KMS-11 (cell line): ENCODE data around the gene HSPA12A.

ENCODE experiments used
- H2AFZ ChIP-seq: fragments of 200-600 bp; sonication (generic); 2 replicates; pipeline ENCODE4 v1.6.1; 2016; ENCODE audit warnings: antibody characterized with exemption, mixed run types, low read depth
- H3K27ac ChIP-seq: fragments of 200-600 bp; sonication (generic); 2 replicates; pipeline ENCODE4 v1.6.1; 2016; ENCODE audit warnings: mild to moderate bottlenecking, mixed run types
- H3K27me3 ChIP-seq: fragments of 200-600 bp; sonication (generic); 2 replicates; pipeline ENCODE4 v1.6.1; 2017; ENCODE audit warnings: mild to moderate bottlenecking, low read depth, mixed run types, moderate library complexity; ENCODE audit not compliant: insufficient read depth
- H3K36me3 ChIP-seq: fragments of 200-600 bp; sonication (generic); 2 replicates; pipeline ENCODE4 v1.6.1; 2017; ENCODE audit warnings: mild to moderate bottlenecking, mixed run types; ENCODE audit not compliant: insufficient read depth
- H3K4me1 ChIP-seq: fragments of 200-600 bp; sonication (generic); 2 replicates; pipeline ENCODE4 v1.6.1; 2016; ENCODE audit warnings: mild to moderate bottlenecking, low read depth, mixed run types; ENCODE audit not compliant: poor library complexity, severe bottlenecking
- H3K4me2 ChIP-seq: fragments of 200-600 bp; sonication (generic); 2 replicates; pipeline ENCODE4 v1.7.0; 2016; ENCODE audit warnings: mild to moderate bottlenecking, mixed run types
- H3K4me3 ChIP-seq: fragments of 200-600 bp; sonication (generic); IDR thresholded peaks from 2 replicates; pipeline ENCODE4 v1.6.1; 2017; ENCODE audit warnings: low read depth, low read length, mixed read lengths; ENCODE audit not compliant: insufficient read depth
- H3K79me2 ChIP-seq: fragments of 200-600 bp; sonication (generic); 2 replicates; pipeline ENCODE4 v1.6.1; 2016; ENCODE audit warnings: low read depth, mixed run types; ENCODE audit not compliant: insufficient read depth
- H3K9ac ChIP-seq: fragments of 200-600 bp; sonication (generic); 2 replicates; pipeline ENCODE4 v1.6.1; 2016; ENCODE audit warnings: mild to moderate bottlenecking, mixed run types
- H4K20me1 ChIP-seq: fragments of 200-600 bp; sonication (generic); 2 replicates; pipeline ENCODE4 v1.6.1; 2016; ENCODE audit warnings: mild to moderate bottlenecking, mixed run types; ENCODE audit not compliant: insufficient read depth
- CTCF ChIP-seq: fragments of 200-600 bp; sonication (generic); conservative IDR thresholded peaks from 2 replicates; pipeline ENCODE4 v1.6.1; 2017; ENCODE audit warnings: low read depth, mild to moderate bottlenecking, antibody characterized with exemption, low read length, moderate library complexity, mixed read lengths

HSPA12A gene

GRCh38 chr10:116766241-116766827 is 24.0 kb upstream of the HSPA12A start:
- Histone ChIP-seq H3K4me2 (no peak overlapping the region), H3K27ac (no peak overlapping the region), H3K27me3 (no peaks in the 10 kb centered on the region), H3K36me3 (no peaks in the 10 kb centered on the region), H3K9ac (no peak overlapping the region), H3K4me3 (no peak overlapping the region), H4K20me1 (no peaks in the 10 kb centered on the region), H2AFZ (no peak overlapping the region), H3K4me1 (no peaks in the 10 kb centered on the region), H3K79me2 (no peaks in the 10 kb centered on the region)
- no peak for TF ChIP-seq CTCF

GRCh38 chr10:116765648-116766081 is 23.3 kb upstream of the HSPA12A start:
- Histone ChIP-seq H3K79me2 (no peaks in the 10 kb centered on the region), H3K4me1 (no peaks in the 10 kb centered on the region), H3K27ac (no peak overlapping the region), H3K36me3 (no peaks in the 10 kb centered on the region), H3K9ac (no peak overlapping the region), H4K20me1 (no peaks in the 10 kb centered on the region), H3K4me2 (no peak overlapping the region), H3K4me3 (no peak overlapping the region), H3K27me3 (no peaks in the 10 kb centered on the region), H2AFZ (no peak overlapping the region)
- TF ChIP-seq CTCF: no peak

- Histone ChIP-seq H3K4me2 (no peak overlapping the region), H3K27me3 (no peaks in the 10 kb centered on the region), H3K4me1 (no peaks in the 10 kb centered on the region), H4K20me1 (no peaks in the 10 kb centered on the region), H3K9ac (no peak overlapping the region), H3K4me3 (no peak overlapping the region), H3K79me2 (no peaks in the 10 kb centered on the region), H3K36me3 (no peaks in the 10 kb centered on the region), H3K27ac (no peak overlapping the region), H2AFZ (no peak overlapping the region)
- no peak for TF ChIP-seq CTCF
Measured at GRCh38 chr10:116764979-116765378, 22.6 kb upstream of the HSPA12A start.

GRCh38 chr10:116763440-116763839 is 21.1 kb upstream of the HSPA12A start:
- no peak overlapping the region for H2AFZ ChIP-seq
- no peak overlapping the region for H3K9ac ChIP-seq
- no peaks in the 10 kb centered on the region for H3K36me3 ChIP-seq
- H3K4me3 ChIP-seq: no peak overlapping the region
- no peaks in the 10 kb centered on the region for H3K27me3 ChIP-seq
- no peaks in the 10 kb centered on the region for H3K4me1 ChIP-seq
- H3K4me2 ChIP-seq: no peak overlapping the region
- no peak overlapping the region for H3K27ac ChIP-seq
- H4K20me1 ChIP-seq: no peaks in the 10 kb centered on the region
- H3K79me2 ChIP-seq: no peaks in the 10 kb centered on the region
- no peak for TF ChIP-seq CTCF
